ENCODE results near the gene PSMD13.

PSMD13 gene

DNA sequence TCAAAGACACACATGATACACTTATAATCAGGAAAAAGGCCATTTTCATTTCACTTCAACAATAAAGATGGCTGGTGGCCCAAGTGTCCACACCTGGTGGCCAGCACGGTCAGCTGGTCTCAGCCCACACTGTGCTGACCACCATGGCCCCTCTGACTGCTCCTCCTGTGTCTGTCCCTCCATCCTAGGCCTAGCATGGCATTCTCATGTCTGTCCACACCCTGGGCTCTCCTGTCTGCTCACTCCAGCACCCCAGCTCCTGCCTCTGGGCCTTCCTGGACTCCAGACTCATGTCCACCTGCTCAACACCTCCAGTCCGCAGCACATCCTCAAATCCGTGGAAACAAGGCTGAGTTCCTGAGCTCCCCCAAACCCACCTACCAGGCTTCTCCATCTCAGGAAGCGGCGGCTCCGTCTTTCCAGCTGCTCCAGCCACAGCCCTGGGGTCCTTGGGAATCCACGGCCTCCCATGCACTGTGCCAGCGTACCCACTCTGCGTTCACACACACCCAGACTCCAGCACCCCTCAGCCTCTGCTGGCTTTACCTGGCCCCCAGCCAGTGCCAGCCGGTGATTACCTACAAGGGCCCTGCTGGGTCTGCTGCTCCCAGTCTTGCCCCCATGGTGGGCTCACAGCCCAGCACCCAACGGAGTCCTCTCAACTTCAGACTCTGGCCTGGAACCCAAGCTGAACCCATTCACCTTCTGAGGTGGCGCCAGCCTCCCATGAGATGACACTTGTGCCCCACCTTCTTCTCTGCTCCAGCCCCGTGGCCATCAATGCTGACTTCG lies 14.6 kb upstream of the PSMD13 start:
- Histone ChIP-seq H3K27ac (ENCODE audit: low read depth, low read length) (no peak overlapping the region), H3K36me3 (ENCODE audit: control insufficient read depth, low read length) (no peaks in the 10 kb centered on the region), H3K9me2 (replicated peaks; ENCODE audit: control insufficient read depth, low read length) (no peaks in the 10 kb centered on the region), H3K4me1 (ENCODE audit: control insufficient read depth, low read length) (no peaks in the 10 kb centered on the region), H4K20me1 (ENCODE audit: control insufficient read depth, insufficient read depth, low read depth, low read length) (no peaks in the 10 kb centered on the region), H3K4me2 (ENCODE audit: low read length) (no peak overlapping the region), H3F3A (ENCODE audit: control insufficient read depth, insufficient read depth) (no peaks in the 10 kb centered on the region), H3K9me3 (ENCODE audit: control insufficient read depth, insufficient read depth, low read length) (no peaks in the 10 kb centered on the region), H3K79me2 (ENCODE audit: control insufficient read depth, low read length) (no peaks in the 10 kb centered on the region), H3K4me3 (ENCODE audit: low read length) (no peak overlapping the region), H3K27me3 (ENCODE audit: control insufficient read depth, low read length) (no peaks in the 10 kb centered on the region)
- TF ChIP-seq EZH2phosphoT487 (IDR thresholded peaks at IDR 0.05; ENCODE audit: borderline replicate concordance, low read length) (no peak), CTCF (IDR thresholded peaks at IDR 0.05; ENCODE audit: low read depth, low read length, poor library complexity, severe bottlenecking) (no peak)

GRCh38 chr11:223026-223789 lies 13.6 kb upstream of the PSMD13 start:
- no peak overlapping the region for H3K27ac ChIP-seq (ENCODE audit: low read depth, low read length)
- no peaks in the 10 kb centered on the region for H3K27me3 ChIP-seq (ENCODE audit: control insufficient read depth, low read length)
- TF ChIP-seq CTCF (IDR thresholded peaks at IDR 0.05; ENCODE audit: low read depth, low read length, poor library complexity, severe bottlenecking) (no peak), EZH2phosphoT487 (IDR thresholded peaks at IDR 0.05; ENCODE audit: borderline replicate concordance, low read length) (no peak)
- no peak overlapping the region for H3K4me2 ChIP-seq (ENCODE audit: low read length)
- H3K36me3 ChIP-seq (ENCODE audit: control insufficient read depth, low read length), result no peaks in the 10 kb centered on the region
- no peaks in the 10 kb centered on the region for H3K9me2 ChIP-seq (replicated peaks; ENCODE audit: control insufficient read depth, low read length)
- H3K79me2 ChIP-seq (ENCODE audit: control insufficient read depth, low read length), result no peaks in the 10 kb centered on the region
- no peaks in the 10 kb centered on the region for H4K20me1 ChIP-seq (ENCODE audit: control insufficient read depth, insufficient read depth, low read depth, low read length)
- H3K4me1 ChIP-seq (ENCODE audit: control insufficient read depth, low read length), result no peaks in the 10 kb centered on the region
- no peak overlapping the region for H3K4me3 ChIP-seq (ENCODE audit: low read length)
- no peaks in the 10 kb centered on the region for H3K9me3 ChIP-seq (ENCODE audit: control insufficient read depth, insufficient read depth, low read length)
- no peaks in the 10 kb centered on the region for H3F3A ChIP-seq (ENCODE audit: control insufficient read depth, insufficient read depth)

DNA sequence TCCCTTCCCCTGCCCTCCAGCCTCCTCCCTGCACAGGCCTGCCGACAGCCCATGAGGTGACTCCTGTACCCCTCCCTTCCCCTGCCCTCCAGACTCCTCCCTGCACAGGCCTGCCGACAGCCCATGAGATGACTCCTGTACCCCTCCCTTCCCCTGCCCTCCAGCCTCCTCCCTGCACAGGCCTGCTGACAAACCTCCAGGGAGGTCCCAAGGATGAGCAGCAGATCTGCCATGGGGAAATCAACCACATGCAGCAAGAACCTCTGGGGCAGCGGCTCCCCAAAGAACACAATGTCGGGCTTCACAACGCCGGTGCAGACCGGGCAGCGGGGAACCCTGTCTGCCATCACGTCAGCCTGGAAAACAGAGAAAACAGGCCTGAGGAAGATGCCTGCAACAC lies 12.9 kb upstream of the PSMD13 start:
- Histone ChIP-seq H3K4me2 (ENCODE audit: low read length) (no peak overlapping the region), H3K9me2 (replicated peaks; ENCODE audit: control insufficient read depth, low read length) (no peaks in the 10 kb centered on the region), H3K27me3 (ENCODE audit: control insufficient read depth, low read length) (no peaks in the 10 kb centered on the region), H3K9me3 (ENCODE audit: control insufficient read depth, insufficient read depth, low read length) (no peaks in the 10 kb centered on the region), H4K20me1 (ENCODE audit: control insufficient read depth, insufficient read depth, low read depth, low read length) (no peaks in the 10 kb centered on the region), H3K79me2 (ENCODE audit: control insufficient read depth, low read length) (no peaks in the 10 kb centered on the region), H3F3A (ENCODE audit: control insufficient read depth, insufficient read depth) (no peaks in the 10 kb centered on the region), H3K36me3 (ENCODE audit: control insufficient read depth, low read length) (no peaks in the 10 kb centered on the region), H3K4me1 (ENCODE audit: control insufficient read depth, low read length) (no peaks in the 10 kb centered on the region), H3K4me3 (ENCODE audit: low read length) (no peak overlapping the region), H3K27ac (ENCODE audit: low read depth, low read length) (no peak overlapping the region)
- no peak for TF ChIP-seq EZH2phosphoT487 (IDR thresholded peaks at IDR 0.05; ENCODE audit: borderline replicate concordance, low read length)

DNA sequence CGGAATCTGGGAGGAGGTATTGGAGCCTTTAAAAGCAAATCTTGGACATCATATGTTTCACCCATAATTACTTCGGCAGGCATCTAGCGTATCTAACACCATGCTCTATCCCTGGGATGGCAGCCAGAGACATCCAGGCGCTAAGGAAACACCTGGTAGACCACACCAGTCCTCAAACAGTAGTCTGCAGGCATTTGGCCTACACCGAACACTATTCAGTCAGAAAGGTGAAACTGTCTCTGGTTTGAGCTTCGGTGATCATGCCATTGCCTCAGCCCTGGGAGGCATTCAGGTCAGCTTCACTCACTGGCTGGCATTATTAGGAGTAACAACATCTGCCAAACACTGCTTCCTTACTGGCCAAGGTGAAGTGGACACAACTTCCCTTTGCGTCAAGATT lies 12.4 kb upstream of the PSMD13 start:
- Histone ChIP-seq H3F3A (ENCODE audit: control insufficient read depth, insufficient read depth) (no peaks in the 10 kb centered on the region), H3K4me2 (ENCODE audit: low read length) (no peak overlapping the region), H3K36me3 (ENCODE audit: control insufficient read depth, low read length) (no peaks in the 10 kb centered on the region), H3K27ac (ENCODE audit: low read depth, low read length) (no peak overlapping the region), H3K4me1 (ENCODE audit: control insufficient read depth, low read length) (no peaks in the 10 kb centered on the region), H3K9me3 (ENCODE audit: control insufficient read depth, insufficient read depth, low read length) (no peaks in the 10 kb centered on the region), H3K9me2 (replicated peaks; ENCODE audit: control insufficient read depth, low read length) (no peaks in the 10 kb centered on the region), H3K4me3 (ENCODE audit: low read length) (no peak overlapping the region), H3K79me2 (ENCODE audit: control insufficient read depth, low read length) (no peaks in the 10 kb centered on the region), H4K20me1 (ENCODE audit: control insufficient read depth, insufficient read depth, low read depth, low read length) (no peaks in the 10 kb centered on the region), H3K27me3 (ENCODE audit: control insufficient read depth, low read length) (no peaks in the 10 kb centered on the region)
- TF ChIP-seq CTCF (IDR thresholded peaks at IDR 0.05; ENCODE audit: low read depth, low read length, poor library complexity, severe bottlenecking) (no peak), EZH2phosphoT487 (IDR thresholded peaks at IDR 0.05; ENCODE audit: borderline replicate concordance, low read length) (no peak)
